ENCODE data around the gene DNAI1.

DNA sequence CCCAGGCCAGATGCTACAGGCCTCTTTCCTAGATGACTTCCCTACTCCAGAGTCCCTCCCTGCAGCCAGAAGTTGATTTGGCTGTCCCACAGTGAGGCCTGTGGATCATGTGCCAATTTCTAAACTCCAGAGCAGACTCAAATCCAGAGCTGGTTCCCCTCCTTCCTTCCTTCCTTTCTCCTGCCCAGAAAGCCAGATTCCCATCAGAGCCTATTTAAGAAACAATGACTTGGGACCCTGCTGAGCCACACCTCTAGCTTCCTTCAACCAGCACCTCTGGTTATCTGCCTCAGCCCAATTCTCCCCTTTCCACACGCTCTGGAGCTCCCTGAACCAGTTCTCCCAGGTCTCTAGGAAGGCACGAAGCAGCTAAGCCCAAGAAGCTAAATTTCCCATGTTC lies 7.5 kb upstream of the DNAI1 start:
- TF ChIP-seq POLR2A (IDR thresholded peaks at IDR 0.05) = no peak
- TF ChIP-seq CTCF (IDR thresholded peaks at IDR 0.05 in 8 of 11, conservative IDR thresholded peaks at IDR 0.05 in 3 of 11) = no peak
- TF ChIP-seq POLR2AphosphoS5 (IDR thresholded peaks at IDR 0.05) = no peak
